HFFc6 (cell line): Measurements from ENCODE around the gene KIF26B. TPM values are rescaled to one million over a fixed set of nuclear protein-coding genes. Genes with fewer than 3 reads are reported as not detected.

Experiments
- DNase-seq: peaks from one replicate; pipeline ENCODE4 v3.0.0-alpha.2; 2018
- H3K27ac Mint-ChIP-seq: 2 replicates; pipeline ENCODE4 v1.8.0; 2020; ENCODE audit warnings: mild to moderate bottlenecking, mixed read lengths
- H3K27me3 Mint-ChIP-seq: 2 replicates; pipeline ENCODE4 v1.8.0; 2021; ENCODE audit warnings: mild to moderate bottlenecking, moderate library complexity, mixed read lengths; ENCODE audit not compliant: insufficient read depth
- H3K36me3 Mint-ChIP-seq: 2 replicates; pipeline ENCODE4 v1.8.0; 2021; ENCODE audit warnings: low read depth, mixed read lengths
- H3K4me1 Mint-ChIP-seq: 2 replicates; pipeline ENCODE4 v1.8.0; 2020; ENCODE audit warnings: low read depth, mixed read lengths
- H3K4me3 Mint-ChIP-seq: 2 replicates; pipeline ENCODE4 v1.8.0; 2020; ENCODE audit warnings: mild to moderate bottlenecking, moderate library complexity, mixed read lengths
- H3K9me3 Mint-ChIP-seq: 2 replicates; pipeline ENCODE4 v1.8.0; 2020; ENCODE audit warnings: mild to moderate bottlenecking, mixed read lengths
- CTCF ChIP-seq: fragments of 200-600 bp; sonication (generic); IDR thresholded peaks from 2 replicates; pipeline ENCODE4 v1.5.0; 2021; ENCODE audit warnings: antibody characterized with exemption, mild to moderate bottlenecking
- total RNA-seq, 6 experiments: library from RNA; stranded (reverse); fragmentation: NEBNext Ultra II Directional; extraction: Animal tissue kit (Norgen Biotek cat#: 25700); gene quantifications; 2 replicates in 1 of 6; 3 replicates in 5 of 6; pipeline ENCODE4 v1.2.3, GENCODE V29; 2021

KIF26B gene
- total RNA-seq, 6 experiments from 2014 or later, result 4.6 to 7.5 (median 5.5) TPM

GRCh38 chr1:245195398-245195797 is 40.6 kb downstream of the KIF26B start:
- Mint-ChIP-seq H3K4me1 (peaks cover 19% of the 10 kb centered on the region), H3K9me3 (no peaks in the 10 kb centered on the region), H3K27me3 (no peaks in the 10 kb centered on the region), H3K4me3 (no peak overlapping the region), H3K36me3 (peaks cover 6% of the 10 kb centered on the region; the same call in 1 of the 2 replicates), H3K27ac (no peak overlapping the region)
- DNase-seq, result no peak
- no peak for TF ChIP-seq CTCF

- Mint-ChIP-seq H3K4me1 (peaks cover 35% of the 10 kb centered on the region), H3K27ac (peak overlapping the region; percentile 47), H3K27me3 (no peaks in the 10 kb centered on the region), H3K36me3 (peaks cover 6% of the 10 kb centered on the region; the same call in 1 of the 2 replicates), H3K9me3 (no peaks in the 10 kb centered on the region), H3K4me3 (peak overlapping the region; percentile 80)
- DNase-seq, result no peak
- no peak for TF ChIP-seq CTCF
These were observed 42.3 kb downstream of the KIF26B start for GRCh38 chr1:245197121-245197520.

GRCh38 chr1:245197911-245198379 is 43.2 kb downstream of the KIF26B start:
- Mint-ChIP-seq H3K9me3 (no peaks in the 10 kb centered on the region), H3K27me3 (no peaks in the 10 kb centered on the region), H3K36me3 (peaks cover 6% of the 10 kb centered on the region; the same call in 1 of the 2 replicates), H3K4me1 (peaks cover 37% of the 10 kb centered on the region), H3K4me3 (peak overlapping the region; percentile 80), H3K27ac (peak overlapping the region; percentile 71)
- DNase-seq, result peak; percentile 52
- no peak for TF ChIP-seq CTCF

- Mint-ChIP-seq H3K9me3 (no peaks in the 10 kb centered on the region), H3K4me1 (peaks cover 37% of the 10 kb centered on the region), H3K27me3 (no peaks in the 10 kb centered on the region), H3K36me3 (peaks cover 6% of the 10 kb centered on the region; the same call in 1 of the 2 replicates), H3K27ac (no peak overlapping the region), H3K4me3 (no peak overlapping the region)
- no peak for TF ChIP-seq CTCF
- no peak for DNase-seq
These were observed 44.1 kb downstream of the KIF26B start for GRCh38 chr1:245198748-245199516.

- H3K27me3 Mint-ChIP-seq, result no peaks in the 10 kb centered on the region
- no peaks in the 10 kb centered on the region for H3K9me3 Mint-ChIP-seq
- H3K36me3 Mint-ChIP-seq, result peaks cover 10% of the 10 kb centered on the region
- H3K27ac Mint-ChIP-seq, result no peak overlapping the region
- TF ChIP-seq CTCF, result no peak
- no peak for DNase-seq
- H3K4me3 Mint-ChIP-seq, result no peak overlapping the region
- H3K4me1 Mint-ChIP-seq, result peaks cover 37% of the 10 kb centered on the region
These were observed 45.4 kb downstream of the KIF26B start for GRCh38 chr1:245200146-245200545.
